Naive thymus-derived CD4-positive, alpha-beta T cell (primary cell): ENCODE results near the gene TCF21. TPM values are rescaled to one million over a fixed set of nuclear protein-coding genes. Genes with fewer than 3 reads are reported as not detected.

ENCODE experiments used
- polyA plus RNA-seq, 2 donors: library from polyadenylated mRNA; unstranded; fragments of 300-500 nt; fragmentation: Illumina TruSeq; gene quantifications; one replicate each; pipeline ENCODE4 v1.2.3, GENCODE V29; 2021
- total RNA-seq, 6 experiments: library from RNA in 5 of 6; stranded (reverse) in 5 of 6; gene quantifications; 1 replicate in 5 of 6; 2 replicates in 1 of 6; pipeline ENCODE4 v1.2.3 and lab custom pipeline; 2021 to 2026

TCF21 gene
- total and polyA plus RNA-seq, 7 experiments from 2014 or later = not detected

Other genes with a start within 250 kb of the TCF21 start
- gene TBPL1, start 64.1 kb downstream of the TCF21 start, total RNA-seq = 10 to 100 TPM; 21.0 to 34.7 (median 25.4) TPM
- 10 to 100 TPM; 48.5 to 51.2 TPM for gene TBPL1, start 64.1 kb downstream of the TCF21 start, polyA plus RNA-seq
- gene SLC2A12, start 163.5 kb downstream of the TCF21 start, total RNA-seq = under 1 TPM in 2 of 5 experiments, not detected in 3; 0.07 to 0.11 TPM
- gene SLC2A12, start 163.5 kb downstream of the TCF21 start, polyA plus RNA-seq = under 1 TPM in 1 of 2 donors, not detected in 1; 0.09 TPM